ENCODE results near the gene OPTC.

OPTC gene

DNA sequence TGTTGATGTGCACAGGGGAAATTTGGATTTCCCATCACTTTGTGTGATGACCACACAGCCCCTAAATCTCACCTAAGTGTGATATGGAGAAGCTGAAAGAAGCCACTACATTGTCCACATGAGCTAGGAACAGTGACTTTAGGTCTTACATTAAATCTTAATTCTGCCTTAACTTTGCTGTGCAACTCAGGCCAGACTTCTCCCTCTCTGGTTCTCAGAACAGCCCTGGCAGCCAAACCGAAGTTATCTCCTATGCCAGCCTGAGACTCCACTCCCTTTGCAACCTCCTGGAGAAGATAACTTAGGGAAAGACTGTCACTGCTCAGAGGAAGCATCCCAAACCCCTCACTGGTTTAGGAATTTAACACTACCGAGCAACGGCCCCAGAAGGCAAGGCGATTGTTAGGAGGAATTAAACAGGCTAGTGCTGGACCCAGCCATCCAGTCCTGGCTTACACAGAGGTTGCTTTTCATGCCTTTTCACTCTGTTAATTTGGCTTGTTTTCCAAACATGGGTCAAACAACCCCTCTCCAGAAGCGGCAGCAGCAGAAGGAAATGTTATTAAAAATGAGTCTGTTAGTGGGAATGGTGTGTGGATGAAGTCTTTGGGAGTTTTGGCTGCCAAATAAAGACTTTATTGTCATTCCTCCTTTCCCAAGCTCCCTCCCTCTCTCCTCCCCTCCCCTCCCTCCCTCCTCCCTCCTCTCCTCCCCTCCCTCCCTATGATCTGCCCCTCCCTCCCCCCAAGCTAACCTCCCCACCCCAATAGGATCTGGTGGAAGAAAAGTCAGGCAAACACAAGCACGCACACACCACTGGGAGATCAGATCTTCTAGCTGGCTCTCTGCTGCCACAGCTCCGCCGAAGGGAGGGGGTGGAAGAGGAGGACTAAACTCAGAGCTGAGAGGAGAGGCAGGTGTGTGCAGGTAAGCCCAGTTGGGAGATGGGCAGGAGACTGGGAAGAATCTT, 18.7 kb upstream of the OPTC start, which contains the start of gene PRELP:
Gene PRELP (plus strand): TSS at position 795 of the 970 bp plus-strand sequence. CDS start 7,379 bp downstream, outside the sequence.
- peak within 1 kb of the TSS; percentile 11 for H3K27ac ChIP-seq (ENCODE audit: insufficient read depth, low read depth, low read length, poor library complexity, severe bottlenecking)
- H3K9me3 ChIP-seq (ENCODE audit: control insufficient read depth, low read length) = no peaks in the 10 kb centered on the region
- H3K4me3 ChIP-seq (ENCODE audit: insufficient read depth, low read depth, low read length) = peak within 1 kb of the TSS; percentile 6
- 10 to 16% methylated on average over 7 to 8 of the region's 8 CpGs for WGBS, 2 experiments
- no peaks in the 10 kb centered on the region for H3K36me3 ChIP-seq (ENCODE audit: control insufficient read depth, insufficient read depth, low read length)
- no peaks in the 10 kb centered on the region for H3K27me3 ChIP-seq (ENCODE audit: control insufficient read depth, insufficient read depth, low read length, poor library complexity, severe bottlenecking)
- H3K4me1 ChIP-seq (ENCODE audit: control insufficient read depth, insufficient read depth, low read length) = peaks cover 33% of the 10 kb centered on the region

DNA sequence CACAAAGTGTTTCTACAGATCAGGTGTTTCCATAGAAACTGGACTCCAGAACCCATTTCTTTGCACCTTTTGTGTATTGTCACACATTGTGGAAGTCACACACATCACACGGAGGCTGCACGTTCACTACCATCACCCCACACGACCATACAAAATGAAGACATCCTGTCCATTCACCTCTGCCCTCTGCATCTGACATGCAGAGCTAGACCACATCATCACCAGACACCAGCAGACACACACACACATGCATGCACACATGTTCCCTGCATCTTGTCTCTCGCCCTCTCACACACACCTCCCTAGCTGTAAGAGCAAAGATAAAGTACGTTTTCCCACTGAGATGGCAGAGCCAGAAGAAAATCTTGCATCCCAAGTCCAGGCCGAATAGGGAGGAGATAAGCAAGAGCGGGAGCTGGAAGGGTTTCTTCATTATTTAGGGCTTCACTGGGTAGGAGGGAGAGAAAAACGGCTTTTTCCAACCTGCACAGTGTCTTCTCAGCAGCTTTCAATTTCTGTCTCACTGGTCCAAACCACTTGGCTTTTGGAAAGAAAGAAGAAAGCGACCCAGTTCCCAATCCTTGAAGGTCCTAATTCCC, 17.6 kb upstream of the OPTC start:
- 80 to 83% methylated on average over 9 of the region's 9 CpGs for WGBS, 2 experiments
- H3K9me3 ChIP-seq (ENCODE audit: control insufficient read depth, low read length) = no peaks in the 10 kb centered on the region
- H3K36me3 ChIP-seq (ENCODE audit: control insufficient read depth, insufficient read depth, low read length) = no peaks in the 10 kb centered on the region
- H3K4me3 ChIP-seq (ENCODE audit: insufficient read depth, low read depth, low read length) = no peak overlapping the region
- H3K4me1 ChIP-seq (ENCODE audit: control insufficient read depth, insufficient read depth, low read length) = peaks cover 39% of the 10 kb centered on the region
- no peak overlapping the region for H3K27ac ChIP-seq (ENCODE audit: insufficient read depth, low read depth, low read length, poor library complexity, severe bottlenecking)
- H3K27me3 ChIP-seq (ENCODE audit: control insufficient read depth, insufficient read depth, low read length, poor library complexity, severe bottlenecking) = no peaks in the 10 kb centered on the region

DNA sequence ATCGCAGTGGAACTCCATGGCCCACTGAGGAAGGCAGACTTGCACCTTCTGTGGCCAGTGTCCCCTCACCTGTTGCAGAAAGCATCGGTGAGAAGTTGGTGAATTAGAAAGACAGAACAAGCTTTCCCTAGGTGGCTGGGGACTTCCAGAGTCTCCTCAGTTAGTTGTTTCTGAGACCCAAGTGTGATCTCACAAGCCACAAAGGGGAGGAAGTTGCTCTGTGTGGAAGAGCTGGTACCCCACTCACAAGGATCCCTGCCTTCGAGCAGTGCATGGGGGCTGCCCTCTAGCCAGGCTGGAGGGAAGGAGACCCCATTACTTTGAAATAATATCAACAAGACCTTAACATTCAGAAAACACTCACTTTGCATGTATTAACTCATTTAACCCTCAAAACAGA, 16.2 kb upstream of the OPTC start:
- Histone ChIP-seq H3K4me1 (ENCODE audit: control insufficient read depth, insufficient read depth, low read length) (peaks cover 39% of the 10 kb centered on the region), H3K4me3 (ENCODE audit: insufficient read depth, low read depth, low read length) (no peak overlapping the region), H3K9me3 (ENCODE audit: control insufficient read depth, low read length) (no peaks in the 10 kb centered on the region), H3K36me3 (ENCODE audit: control insufficient read depth, insufficient read depth, low read length) (no peaks in the 10 kb centered on the region), H3K27ac (ENCODE audit: insufficient read depth, low read depth, low read length, poor library complexity, severe bottlenecking) (peak overlapping the region; percentile 16), H3K27me3 (ENCODE audit: control insufficient read depth, insufficient read depth, low read length, poor library complexity, severe bottlenecking) (no peaks in the 10 kb centered on the region)
- WGBS, 2 experiments = 92 to 96% methylated on average over 3 of the region's 3 CpGs

DNA sequence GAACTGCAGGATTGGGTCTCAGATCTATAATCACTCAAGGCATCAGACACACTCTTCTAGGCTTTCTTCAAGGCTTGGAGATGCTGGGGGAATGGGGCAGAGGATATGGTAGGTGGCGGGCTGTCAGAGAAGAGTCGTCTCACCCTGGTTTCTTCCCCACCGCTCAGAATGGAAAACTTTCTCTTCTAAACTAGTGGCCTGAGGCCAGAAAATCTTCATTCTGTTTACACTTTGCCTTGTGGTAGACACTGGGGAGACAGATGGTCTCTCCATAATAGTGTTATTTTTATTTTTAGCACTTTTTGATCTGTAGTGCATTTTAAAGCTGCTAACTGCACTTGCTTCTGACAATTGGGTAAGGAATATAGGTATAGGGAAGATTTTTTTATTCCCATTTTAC, 15.7 kb upstream of the OPTC start:
- H3K4me1 ChIP-seq (ENCODE audit: control insufficient read depth, insufficient read depth, low read length) = peaks cover 39% of the 10 kb centered on the region
- H3K27ac ChIP-seq (ENCODE audit: insufficient read depth, low read depth, low read length, poor library complexity, severe bottlenecking) = no peak overlapping the region
- H3K9me3 ChIP-seq (ENCODE audit: control insufficient read depth, low read length) = no peaks in the 10 kb centered on the region
- no peaks in the 10 kb centered on the region for H3K27me3 ChIP-seq (ENCODE audit: control insufficient read depth, insufficient read depth, low read length, poor library complexity, severe bottlenecking)
- no peak overlapping the region for H3K4me3 ChIP-seq (ENCODE audit: insufficient read depth, low read depth, low read length)
- WGBS, 2 experiments = 92 to 94% methylated on average over 3 of the region's 3 CpGs
- H3K36me3 ChIP-seq (ENCODE audit: control insufficient read depth, insufficient read depth, low read length) = no peaks in the 10 kb centered on the region

DNA sequence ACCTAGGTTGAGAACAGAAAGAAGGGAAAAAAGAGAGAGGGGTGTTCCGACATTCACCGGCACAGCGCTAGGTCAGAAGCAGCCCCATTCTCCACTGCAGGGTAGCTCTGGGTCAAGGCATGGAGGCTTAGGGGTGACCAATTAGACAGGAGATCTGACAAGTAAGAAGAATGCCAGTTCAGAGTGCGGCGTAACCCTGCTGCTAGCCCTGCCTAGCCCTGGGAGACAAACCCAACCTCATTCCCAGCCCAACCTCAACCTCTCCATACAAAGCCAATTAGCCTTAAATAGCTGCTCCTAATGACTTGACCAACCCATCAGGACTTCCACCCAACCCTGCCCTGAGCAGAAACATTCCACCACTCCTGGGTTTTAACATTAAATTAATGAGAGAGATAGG, 15.0 kb upstream of the OPTC start:
- H3K4me1 ChIP-seq (ENCODE audit: control insufficient read depth, insufficient read depth, low read length) = peaks cover 39% of the 10 kb centered on the region
- no peaks in the 10 kb centered on the region for H3K27me3 ChIP-seq (ENCODE audit: control insufficient read depth, insufficient read depth, low read length, poor library complexity, severe bottlenecking)
- no peaks in the 10 kb centered on the region for H3K36me3 ChIP-seq (ENCODE audit: control insufficient read depth, insufficient read depth, low read length)
- no peaks in the 10 kb centered on the region for H3K9me3 ChIP-seq (ENCODE audit: control insufficient read depth, low read length)
- H3K27ac ChIP-seq (ENCODE audit: insufficient read depth, low read depth, low read length, poor library complexity, severe bottlenecking) = no peak overlapping the region
- 85% methylated on average over 5 of the region's 5 CpGs for WGBS, 2 experiments
- H3K4me3 ChIP-seq (ENCODE audit: insufficient read depth, low read depth, low read length) = no peak overlapping the region

DNA sequence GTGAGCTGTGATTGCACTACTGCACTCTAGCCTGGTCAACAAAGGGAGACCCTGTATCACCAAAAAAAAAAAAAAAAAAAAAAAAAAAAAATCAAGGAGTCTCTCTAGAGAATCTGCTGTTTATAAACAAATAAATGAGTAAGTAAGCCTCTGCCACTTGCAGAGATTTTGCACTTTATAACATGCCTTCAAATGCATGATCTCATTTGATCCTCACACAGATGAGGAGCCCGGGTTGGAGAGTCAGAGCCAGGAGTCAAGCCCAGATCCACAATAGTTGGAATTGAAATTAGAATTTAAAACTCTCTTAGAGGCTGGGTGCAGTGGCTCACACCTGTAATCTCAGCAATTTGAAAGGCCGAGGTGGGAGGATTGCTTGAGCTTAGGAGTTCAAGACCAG, 14.3 kb upstream of the OPTC start:
- no peak overlapping the region for H3K4me3 ChIP-seq (ENCODE audit: insufficient read depth, low read depth, low read length)
- 82 to 96% methylated on average over 2 of the region's 2 CpGs for WGBS, 2 experiments
- no peaks in the 10 kb centered on the region for H3K27me3 ChIP-seq (ENCODE audit: control insufficient read depth, insufficient read depth, low read length, poor library complexity, severe bottlenecking)
- H3K9me3 ChIP-seq (ENCODE audit: control insufficient read depth, low read length) = no peaks in the 10 kb centered on the region
- no peaks in the 10 kb centered on the region for H3K36me3 ChIP-seq (ENCODE audit: control insufficient read depth, insufficient read depth, low read length)
- H3K27ac ChIP-seq (ENCODE audit: insufficient read depth, low read depth, low read length, poor library complexity, severe bottlenecking) = no peak overlapping the region
- peaks cover 39% of the 10 kb centered on the region for H3K4me1 ChIP-seq (ENCODE audit: control insufficient read depth, insufficient read depth, low read length)

DNA sequence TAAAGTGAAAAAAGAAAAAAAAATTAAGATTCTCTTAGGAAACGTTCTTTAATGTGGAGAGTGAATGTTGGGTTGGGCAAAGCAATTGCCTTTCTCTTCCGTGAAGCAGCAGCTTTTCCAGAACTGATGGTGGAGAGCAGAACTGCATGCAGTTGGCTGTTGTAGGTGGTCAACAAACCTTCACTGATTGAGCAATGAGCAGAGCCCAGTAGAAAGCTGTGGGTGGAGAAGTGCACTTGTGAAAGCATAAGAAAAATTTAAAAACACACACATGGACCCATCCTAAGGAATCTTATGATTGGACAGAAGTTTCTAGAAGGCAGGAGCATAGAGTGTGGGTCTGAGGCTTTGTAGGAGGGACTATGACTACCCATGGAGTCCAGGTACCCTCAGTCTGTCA, 13.9 kb upstream of the OPTC start:
- Histone ChIP-seq H3K4me3 (ENCODE audit: insufficient read depth, low read depth, low read length) (no peak overlapping the region), H3K9me3 (ENCODE audit: control insufficient read depth, low read length) (no peaks in the 10 kb centered on the region), H3K27me3 (ENCODE audit: control insufficient read depth, insufficient read depth, low read length, poor library complexity, severe bottlenecking) (no peaks in the 10 kb centered on the region), H3K36me3 (ENCODE audit: control insufficient read depth, insufficient read depth, low read length) (no peaks in the 10 kb centered on the region), H3K27ac (ENCODE audit: insufficient read depth, low read depth, low read length, poor library complexity, severe bottlenecking) (no peak overlapping the region), H3K4me1 (ENCODE audit: control insufficient read depth, insufficient read depth, low read length) (peaks cover 37% of the 10 kb centered on the region)
- WGBS, 2 experiments = 88 to 90% methylated on average over 2 of the region's 2 CpGs

DNA sequence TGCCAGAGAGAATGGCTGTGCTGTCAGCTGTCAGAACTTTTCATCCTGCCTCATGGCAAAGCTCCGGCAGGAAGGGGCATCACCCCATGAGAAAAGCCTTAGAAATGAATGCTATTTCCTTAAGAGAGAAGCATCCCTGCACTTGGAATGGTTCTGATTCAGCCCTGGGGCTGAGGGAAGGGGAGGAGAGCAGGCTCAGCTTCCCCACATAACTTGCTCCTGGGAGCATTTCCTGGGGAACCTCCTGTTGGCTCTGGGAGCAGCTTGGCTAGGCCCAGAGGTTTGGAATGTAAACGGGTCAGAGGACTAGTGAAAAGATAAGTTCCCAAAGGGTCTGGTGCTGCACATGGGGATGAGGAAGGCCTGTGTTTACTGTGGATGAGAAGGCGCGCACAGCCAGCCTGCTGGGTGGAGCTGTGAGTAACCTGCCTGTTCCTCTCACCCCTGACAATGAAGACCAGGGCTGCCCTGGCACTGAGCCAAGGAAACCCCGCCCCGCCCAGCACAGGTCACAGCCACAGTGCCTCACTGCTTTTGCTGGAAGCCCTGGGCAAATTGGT, 13.3 kb upstream of the OPTC start:
- 65 to 67% methylated on average over 6 of the region's 6 CpGs for WGBS, 2 experiments
- Histone ChIP-seq H3K36me3 (ENCODE audit: control insufficient read depth, insufficient read depth, low read length) (no peaks in the 10 kb centered on the region), H3K27ac (ENCODE audit: insufficient read depth, low read depth, low read length, poor library complexity, severe bottlenecking) (no peak overlapping the region), H3K9me3 (ENCODE audit: control insufficient read depth, low read length) (no peaks in the 10 kb centered on the region), H3K27me3 (ENCODE audit: control insufficient read depth, insufficient read depth, low read length, poor library complexity, severe bottlenecking) (no peaks in the 10 kb centered on the region), H3K4me3 (ENCODE audit: insufficient read depth, low read depth, low read length) (no peak overlapping the region), H3K4me1 (ENCODE audit: control insufficient read depth, insufficient read depth, low read length) (peaks cover 35% of the 10 kb centered on the region)

DNA sequence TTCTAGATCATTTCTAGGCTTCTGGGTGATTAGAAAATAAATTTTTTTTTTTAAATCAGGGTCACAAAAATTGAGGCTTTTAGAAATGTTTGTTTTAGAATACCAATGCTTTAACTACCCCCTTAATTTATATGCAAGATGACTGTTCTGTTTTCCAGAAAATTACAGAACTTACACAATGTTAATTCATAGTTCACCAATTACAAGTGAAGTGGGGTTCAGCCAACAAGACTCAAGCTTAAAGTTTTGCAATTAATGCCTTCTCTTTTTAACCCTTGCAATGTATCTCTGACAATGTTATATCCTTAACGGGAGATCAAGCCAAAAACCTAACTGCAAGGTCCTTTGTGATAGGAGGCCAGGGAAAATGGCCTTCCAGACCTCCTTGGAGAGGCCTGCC, 12.8 kb upstream of the OPTC start:
- no peak overlapping the region for H3K27ac ChIP-seq (ENCODE audit: insufficient read depth, low read depth, low read length, poor library complexity, severe bottlenecking)
- no peaks in the 10 kb centered on the region for H3K27me3 ChIP-seq (ENCODE audit: control insufficient read depth, insufficient read depth, low read length, poor library complexity, severe bottlenecking)
- H3K4me3 ChIP-seq (ENCODE audit: insufficient read depth, low read depth, low read length) = no peak overlapping the region
- H3K4me1 ChIP-seq (ENCODE audit: control insufficient read depth, insufficient read depth, low read length) = peaks cover 33% of the 10 kb centered on the region
- no peaks in the 10 kb centered on the region for H3K9me3 ChIP-seq (ENCODE audit: control insufficient read depth, low read length)
- no peaks in the 10 kb centered on the region for H3K36me3 ChIP-seq (ENCODE audit: control insufficient read depth, insufficient read depth, low read length)
- 76 to 82% methylated on average over 1 of the region's 1 CpG for WGBS, 2 experiments

Data from ectodermal cell (in vitro differentiated cells).